Left colon (tissue), 2 donors: ENCODE results near the gene BCAS3. TPM values are rescaled to one million over a fixed set of nuclear protein-coding genes. Genes with fewer than 3 reads are reported as not detected.

ENCODE experiments used
- ATAC-seq: fragments of 200-7000 bp; cut with Tn5 transposase; one replicate; pipeline ENCODE4 v1.9.1; 2020; ENCODE audit warnings: mild to moderate bottlenecking, moderate library complexity
- DNase-seq, 2 donors: peaks; one replicate each; pipeline ENCODE4 v3.0.0-alpha.2; 2020
- intact Hi-C, 2 donors: fragments of 100-400 bp; cut with DNase I in 1 of 2; cut with micrococcal nuclease in 1 of 2; formaldehyde crosslinking; loops; one replicate each; pipeline versions ENCODE4 v1.11.2 to v1.14.0; 2022; cut with DNase I, micrococcal nuclease
- total RNA-seq, 2 donors: library from RNA; stranded (reverse); fragmentation: NEBNext Ultra II Directional; extraction: Animal tissue kit (Norgen Biotek cat#: 25700); gene quantifications; one replicate each; pipeline ENCODE4 v1.2.1, GENCODE V29; 2021
- donor health status: DM: no; HTN: no; CAD: no.
- donor health status: DM: yes; HTN: yes; CAD: no.

BCAS3 gene
- total RNA-seq, 2 donors from 2014 or later: 19.9 to 20.2 TPM

- ATAC-seq: no peak
- intact Hi-C loops: no loop called here
- no peak for DNase-seq
Measured at GRCh38 chr17:61296058-61296457, 618.4 kb downstream of the BCAS3 start.

GRCh38 chr17:61299517-61300513 lies 622.2 kb downstream of the BCAS3 start:
- intact Hi-C loops: no loop called here
- no peak for DNase-seq
- no peak for ATAC-seq

GRCh38 chr17:61302953-61303816 lies 625.5 kb downstream of the BCAS3 start:
- DNase-seq: no peak
- ATAC-seq: no peak
- intact Hi-C loops: no loop called here

- ATAC-seq (no peak), DNase-seq (no peak)
- intact Hi-C loops: no loop called here
Measured at GRCh38 chr17:61303817-61304096, 626.1 kb downstream of the BCAS3 start.

GRCh38 chr17:61305024-61305423 lies 627.4 kb downstream of the BCAS3 start:
- DNase-seq (no peak), ATAC-seq (no peak)
- intact Hi-C loops: no loop called here

GRCh38 chr17:61306003-61306402 lies 628.4 kb downstream of the BCAS3 start:
- ATAC-seq (no peak), DNase-seq (no peak)
- intact Hi-C loops: no loop called here

- ATAC-seq (no peak), DNase-seq (no peak)
- intact Hi-C loops: no loop called here
Measured at GRCh38 chr17:61307905-61308886, 630.5 kb downstream of the BCAS3 start.

- DNase-seq (no peak), ATAC-seq (no peak)
- intact Hi-C loops: no loop called here
Measured at GRCh38 chr17:61309362-61310256, 632.0 kb downstream of the BCAS3 start.

- intact Hi-C loops: no loop called here
- DNase-seq (no peak), ATAC-seq (no peak)
Measured at GRCh38 chr17:61310590-61310989, 632.9 kb downstream of the BCAS3 start.

- DNase-seq: no peak
- intact Hi-C loops: no loop called here
- ATAC-seq: no peak
Measured at GRCh38 chr17:61312406-61313295, 635.0 kb downstream of the BCAS3 start.

GRCh38 chr17:61313461-61314326 lies 636.0 kb downstream of the BCAS3 start:
- ATAC-seq: no peak
- intact Hi-C loops: no loop called here
- no peak for DNase-seq

GRCh38 chr17:61314368-61315078 lies 636.9 kb downstream of the BCAS3 start:
- ATAC-seq (no peak), DNase-seq (no peak)
- intact Hi-C loops: no loop called here

GRCh38 chr17:61316633-61317032 lies 639.0 kb downstream of the BCAS3 start:
- intact Hi-C loops: no loop called here
- DNase-seq: no peak
- no peak for ATAC-seq

GRCh38 chr17:61317779-61318178 lies 640.1 kb downstream of the BCAS3 start:
- DNase-seq (no peak), ATAC-seq (no peak)
- intact Hi-C loops: no loop called here

- intact Hi-C loops: no loop called here
Measured at GRCh38 chr17:61318684-61319098, 641.0 kb downstream of the BCAS3 start.

More at GRCh38 chr17:61318684-61319098, 641.0 kb downstream of the BCAS3 start:
- ATAC-seq: no peak
- DNase-seq: no peak
